CD4-positive, alpha-beta T cell treated with Interleukin-21 for 1 hour (primary cell): Measurements from ENCODE around the gene ORM2.
"Not testable (repeated sequence)": the region's sequence is repeated elsewhere in the genome, so short reads cannot be mapped to it uniquely, and the experiment has no call there.

Experiments used
- DNase-seq: peaks from one replicate; pipeline ENCODE4 v3.0.0-alpha.2; 2020

Gene ORM2

GRCh38 chr9:114332474-114333040 is 2.9 kb downstream of the ORM2 start:
- not testable (repeated sequence) for DNase-seq

DNA sequence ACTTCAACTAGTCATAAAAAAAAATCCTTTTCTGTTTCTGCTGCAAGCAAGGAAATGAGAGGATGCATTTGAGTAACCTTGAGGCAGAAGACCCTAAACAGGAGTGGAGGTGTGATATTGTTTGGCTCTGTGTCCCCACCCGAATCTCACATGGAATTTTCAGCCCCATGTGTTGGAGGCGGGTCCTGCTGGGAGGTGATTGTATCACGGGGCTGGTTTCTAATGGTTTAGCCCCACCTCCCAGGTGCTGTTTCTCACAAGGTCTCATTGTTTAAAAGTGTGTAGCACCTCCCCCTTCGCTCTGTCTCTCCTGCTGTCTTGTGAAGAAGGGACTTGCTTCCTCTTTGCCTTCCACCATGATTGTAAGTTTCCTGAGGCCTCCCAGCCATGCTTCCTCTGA is 4.0 kb downstream of the ORM2 start:
- not testable (repeated sequence) for DNase-seq

- DNase-seq = no peak
Measured at GRCh38 chr9:114334490-114334889, 4.8 kb downstream of the ORM2 start.

DNA sequence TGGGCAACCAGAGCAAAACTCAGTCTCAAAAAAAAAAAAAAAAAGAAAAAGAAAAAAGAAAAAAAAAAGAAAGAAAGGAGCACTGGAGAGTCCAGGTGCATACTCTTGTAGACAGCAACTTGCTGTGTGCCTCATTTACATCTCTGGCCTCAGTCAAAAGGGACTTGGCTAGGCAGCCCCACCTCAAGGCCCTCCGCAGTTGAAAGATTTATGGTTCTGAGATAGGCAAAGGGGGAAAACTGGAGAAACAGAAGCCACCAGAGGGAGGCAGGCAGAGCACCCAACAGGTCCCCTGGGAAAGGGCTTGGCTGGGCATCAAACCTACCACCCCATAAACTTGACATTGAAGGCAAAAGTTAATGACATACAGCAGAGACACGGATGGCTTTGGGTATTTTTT is 6.1 kb downstream of the ORM2 start:
- no peak for DNase-seq

DNA sequence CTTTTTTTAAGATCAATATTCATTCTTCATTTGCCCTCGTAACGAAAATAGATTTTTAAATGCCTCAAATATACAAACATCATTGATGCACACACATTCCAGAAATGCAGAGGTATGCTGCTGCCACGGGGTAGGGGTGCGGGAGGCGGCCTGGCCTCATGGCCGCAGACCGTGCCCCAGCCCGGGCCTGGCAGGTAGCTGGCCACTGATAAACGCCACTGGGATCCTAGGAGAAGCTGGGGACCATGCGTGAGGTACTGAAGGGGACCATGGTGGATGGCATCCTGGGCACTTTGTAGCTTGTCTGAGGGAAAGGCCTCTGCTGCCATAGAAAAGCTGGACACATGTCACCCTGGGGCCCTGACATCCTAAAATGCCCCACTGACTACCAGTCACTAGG is 6.5 kb downstream of the ORM2 start:
- DNase-seq = no peak

DNA sequence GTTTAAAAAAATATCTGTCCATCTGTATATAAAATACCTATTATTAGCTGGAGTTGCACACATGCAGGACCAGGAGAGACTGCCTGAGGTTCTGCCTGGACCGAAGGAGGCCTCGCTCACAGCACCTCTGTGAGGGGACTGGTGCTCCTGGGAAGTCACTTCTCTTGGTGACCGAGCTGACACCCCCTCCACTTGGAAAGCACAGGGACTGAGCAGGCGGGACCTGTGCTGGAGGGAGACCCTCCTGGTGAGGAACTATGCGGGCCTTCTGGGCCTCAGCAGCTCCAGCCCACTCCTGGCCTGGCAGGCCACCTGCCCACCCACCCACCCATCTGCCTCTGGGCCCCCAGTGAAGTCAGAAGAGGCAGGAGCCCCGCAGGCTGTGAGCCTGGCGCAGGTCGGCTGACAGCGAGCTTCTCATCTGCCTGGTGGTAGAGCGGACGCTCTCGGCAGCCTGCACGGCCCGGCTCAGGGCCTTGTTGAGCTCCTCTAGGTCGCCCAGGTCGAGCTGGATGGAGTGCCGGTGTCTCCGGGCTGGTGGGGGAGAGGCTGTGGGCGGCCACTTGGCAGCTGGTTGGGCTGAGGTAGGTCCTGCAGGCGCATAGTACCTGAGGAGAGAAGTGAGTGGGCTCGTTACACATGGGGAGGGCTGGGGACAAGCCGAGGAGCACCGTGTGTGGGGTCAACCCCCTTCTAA is 7.2 kb downstream of the ORM2 start:
- DNase-seq = no peak

DNA sequence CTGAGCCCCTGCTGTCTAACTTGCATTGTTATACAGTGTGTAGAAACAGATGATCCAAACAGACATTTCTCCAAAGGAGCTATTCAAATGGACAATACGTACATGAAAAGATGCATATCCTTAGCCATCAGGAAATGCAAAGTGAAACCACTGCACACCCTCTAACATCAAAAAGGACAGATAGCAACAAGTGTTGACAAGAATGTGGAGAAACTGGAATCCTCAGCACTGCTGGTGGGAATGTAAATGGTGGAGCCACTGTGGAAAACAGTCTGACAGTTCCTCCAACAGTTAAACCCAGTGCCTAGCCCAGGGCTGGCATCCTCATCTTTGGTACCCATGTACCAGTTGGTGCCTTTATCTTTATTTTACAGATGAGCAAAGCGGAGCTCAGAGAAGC is 8.5 kb downstream of the ORM2 start:
- DNase-seq = no peak

- peak; percentile 50 for DNase-seq
Measured at GRCh38 chr9:114339130-114339908, 9.7 kb downstream of the ORM2 start.

DNA sequence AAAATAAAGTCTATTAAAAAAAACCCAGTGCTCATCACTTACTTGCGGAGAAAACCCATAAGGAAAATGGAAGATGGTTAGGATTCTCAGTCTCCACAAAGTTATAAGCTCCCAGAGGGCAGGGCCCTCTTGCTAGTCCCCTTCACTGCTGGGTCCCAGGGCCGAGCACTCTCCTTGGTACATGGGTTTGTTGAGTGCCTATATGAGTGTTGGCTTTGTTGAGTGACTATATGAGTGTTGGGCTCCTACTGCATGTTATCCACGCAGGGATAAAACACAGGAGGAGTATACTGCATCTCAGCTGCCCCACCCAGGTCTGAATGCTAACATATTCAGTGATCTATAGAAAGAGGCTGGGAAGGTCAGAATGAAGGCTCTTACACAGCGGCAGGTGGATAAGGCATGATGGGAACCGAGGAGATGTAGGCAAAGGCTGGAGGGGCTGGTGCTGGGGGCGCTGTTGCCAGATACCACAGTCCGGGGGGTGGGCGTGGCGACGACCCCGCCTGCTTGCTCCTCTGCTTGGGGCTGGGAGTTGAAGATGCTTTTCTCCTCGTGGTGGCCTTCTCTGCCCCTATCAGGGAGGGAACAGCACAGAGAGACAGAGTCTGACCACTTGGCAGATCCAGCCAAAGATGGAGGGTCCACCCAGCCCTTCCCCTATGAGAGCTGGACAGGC is 11.6 kb downstream of the ORM2 start:
- DNase-seq = no peak

DNA sequence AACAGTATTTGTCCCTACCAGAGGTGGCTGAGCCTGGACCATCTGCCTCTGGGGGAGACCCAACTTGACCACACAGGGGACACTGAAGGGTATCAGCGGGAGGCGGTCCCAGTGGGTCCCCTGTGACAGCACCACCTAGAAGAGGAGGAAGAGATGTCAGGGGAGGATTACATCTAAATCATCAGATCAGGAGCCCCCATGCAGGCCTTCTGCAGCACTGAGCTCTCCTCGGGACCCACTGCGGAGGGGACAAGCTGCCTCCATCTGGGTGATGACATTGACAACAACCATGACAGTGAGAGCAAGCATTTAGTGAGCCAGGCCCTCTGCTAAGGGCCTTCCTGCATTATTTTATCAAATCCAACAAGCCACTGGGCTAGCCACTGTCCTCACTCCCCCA is 12.3 kb downstream of the ORM2 start:
- DNase-seq = no peak

- no peak for DNase-seq
Measured at GRCh38 chr9:114342755-114343440, 13.2 kb downstream of the ORM2 start.

DNA sequence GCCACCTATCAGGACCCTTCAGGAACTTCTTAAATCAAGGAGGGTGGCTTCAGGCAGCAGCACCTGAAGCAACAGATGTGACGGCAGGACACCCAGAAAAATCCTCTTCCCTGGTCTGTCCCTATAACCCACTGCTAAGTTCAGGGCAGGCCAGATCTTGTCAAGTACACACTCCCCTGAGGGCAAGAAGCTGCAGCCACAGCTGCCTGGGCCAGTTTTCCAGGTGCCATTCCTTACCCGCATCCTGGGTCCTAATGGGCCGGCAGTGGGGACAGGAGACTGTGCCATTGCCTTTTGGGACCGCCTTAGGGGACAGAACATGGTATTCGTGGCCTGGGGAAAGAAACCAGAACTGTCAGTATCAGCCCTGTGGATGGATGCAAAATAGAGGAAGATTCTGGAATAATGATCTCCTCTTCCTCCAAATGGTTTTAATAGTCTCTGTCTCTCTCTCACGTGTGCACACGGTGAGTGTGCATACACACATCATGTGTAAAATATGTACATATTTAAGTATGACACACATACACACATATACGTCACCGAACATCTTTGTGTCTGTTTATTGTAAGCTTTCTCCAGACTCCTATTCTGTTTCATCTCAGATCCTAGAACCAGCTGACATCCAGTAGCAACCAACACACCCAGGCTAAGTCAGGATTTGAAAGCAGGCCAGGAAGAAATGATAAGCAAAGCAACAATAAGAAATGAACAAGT is 14.0 kb downstream of the ORM2 start:
- no peak for DNase-seq

DNA sequence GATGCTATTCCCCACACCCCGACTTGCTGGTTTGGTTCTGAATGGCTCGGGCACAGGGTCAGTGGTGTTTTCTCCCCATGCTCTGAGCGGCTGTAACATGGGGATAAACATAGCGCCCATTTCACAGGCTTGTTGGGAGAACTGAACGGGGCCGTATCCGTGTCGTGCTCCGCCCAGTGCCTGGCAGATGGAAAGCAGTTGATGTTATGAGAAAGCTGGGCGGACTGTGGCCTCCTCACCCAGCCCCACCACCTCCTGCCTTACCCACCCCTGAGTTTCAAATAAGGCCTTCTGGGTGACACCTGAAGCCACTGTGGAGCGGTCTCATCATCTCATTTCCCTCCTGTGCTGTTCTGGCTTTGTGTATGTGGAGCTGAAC is 14.5 kb downstream of the ORM2 start:
- DNase-seq = no peak

- no peak for DNase-seq
Measured at GRCh38 chr9:114344692-114345091, 15.0 kb downstream of the ORM2 start.

- no peak for DNase-seq
Measured at GRCh38 chr9:114345493-114346065, 15.9 kb downstream of the ORM2 start.

DNA sequence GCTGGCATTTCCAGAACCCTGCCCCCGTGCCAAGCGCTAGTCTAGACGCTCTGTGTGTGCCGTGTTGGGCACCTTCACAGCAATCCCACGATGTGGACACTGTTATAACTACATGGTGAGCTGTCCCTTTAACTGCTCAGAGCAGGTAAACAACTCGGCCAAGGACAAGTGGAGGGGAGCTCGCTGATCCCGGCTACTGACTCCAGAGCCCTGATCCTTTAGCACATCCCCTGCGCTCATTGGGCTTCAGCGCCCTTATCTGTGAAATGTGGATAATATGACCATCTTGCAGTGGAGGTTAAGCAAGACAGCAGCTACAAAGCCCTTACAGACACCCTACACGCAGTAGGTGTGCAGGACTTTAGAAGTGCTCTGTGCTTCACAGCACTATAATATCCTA is 16.5 kb downstream of the ORM2 start:
- DNase-seq = no peak

GRCh38 chr9:114347675-114348074 is 18.0 kb downstream of the ORM2 start:
- no peak for DNase-seq

GRCh38 chr9:114348261-114348905 is 18.7 kb downstream of the ORM2 start:
- DNase-seq = no peak

DNA sequence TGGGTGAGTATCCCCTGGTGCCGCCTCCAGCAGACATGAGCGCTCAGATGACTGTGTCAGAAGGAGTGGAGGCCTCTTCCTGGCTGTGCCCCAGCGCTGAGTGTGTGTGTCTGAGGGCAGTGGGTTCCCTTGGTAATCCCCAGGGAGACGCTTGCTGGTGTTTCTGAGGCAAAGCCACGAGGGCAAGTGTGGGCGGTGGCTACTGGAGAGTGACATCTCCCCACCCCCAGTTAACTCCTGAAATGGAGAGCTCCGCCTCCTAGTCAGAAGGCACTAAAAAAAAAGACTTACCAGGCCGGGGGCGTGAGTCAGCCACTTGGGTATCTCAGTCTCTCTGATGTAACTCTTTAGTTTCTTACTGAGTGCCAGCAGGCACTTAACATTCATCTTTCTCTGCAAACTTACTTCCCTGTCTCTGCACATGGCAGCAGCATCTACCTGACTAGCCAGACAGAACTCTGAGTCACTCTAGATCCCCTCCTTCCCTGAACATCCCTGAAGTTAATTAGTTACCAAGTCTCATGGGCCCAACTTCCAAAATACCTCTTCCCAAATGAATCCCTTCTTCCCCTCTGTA is 19.3 kb downstream of the ORM2 start:
- DNase-seq = peak; percentile 64

DNA sequence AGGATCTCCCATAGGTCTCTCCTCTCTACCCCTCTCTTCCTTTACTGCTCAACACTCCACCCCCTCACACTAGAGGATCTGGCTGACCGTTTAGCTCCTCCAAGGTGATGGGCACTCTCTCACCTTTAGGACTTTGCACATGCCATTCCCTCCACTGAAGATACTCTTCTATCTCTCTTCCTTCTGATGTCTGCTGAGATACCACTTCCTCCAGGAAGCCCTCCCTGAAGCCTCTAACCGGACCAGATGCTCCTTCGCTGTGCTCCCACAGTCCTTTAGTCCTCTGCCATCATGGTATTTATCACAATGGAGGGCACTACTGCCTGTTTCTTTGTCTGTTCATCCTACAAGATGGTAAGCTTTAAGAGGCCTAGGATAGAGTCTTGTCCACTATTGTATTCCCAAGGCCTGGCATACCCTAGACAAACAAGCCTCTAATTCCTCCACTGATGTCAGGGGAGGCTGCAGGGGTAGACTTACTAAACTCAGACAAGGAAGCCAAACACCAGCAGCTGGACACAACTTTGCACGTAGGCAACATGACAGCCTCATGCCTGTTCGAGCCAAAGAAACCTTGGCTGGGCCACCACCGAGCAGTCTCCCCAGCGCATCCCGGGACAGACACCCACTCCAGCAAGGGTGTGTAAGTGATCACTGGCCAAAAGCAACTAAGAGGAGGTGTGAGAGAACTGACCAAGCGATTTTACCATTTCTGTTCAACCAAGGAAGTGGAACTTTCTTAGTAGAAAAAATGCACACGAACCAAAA is 20.2 kb downstream of the ORM2 start:
- no peak for DNase-seq
